WERI-Rb-1 (cell line): ENCODE results near the gene ANO1.

Source experiments
- DNase-seq: peaks from one replicate; pipeline ENCODE4 v3.0.0-alpha.2; 2020
- H3K27ac ChIP-seq: fragments of 250-450 bp; sonication (Bioruptor Pico); 2 replicates; pipeline ENCODE4 v1.5.1; 2020; ENCODE audit warnings: mild to moderate bottlenecking, moderate library complexity
- H3K27me3 ChIP-seq: fragments of 250-450 bp; sonication (Bioruptor Pico); 2 replicates; pipeline ENCODE4 v1.5.1; 2021; ENCODE audit warnings: mild to moderate bottlenecking, low read depth, moderate library complexity; ENCODE audit not compliant: insufficient read depth, severe bottlenecking
- H3K36me3 ChIP-seq: fragments of 250-450 bp; sonication (Bioruptor Pico); 2 replicates; pipeline ENCODE4 v1.5.1; 2020; ENCODE audit warnings: mild to moderate bottlenecking, moderate library complexity
- H3K4me3 ChIP-seq: 2 replicates; pipeline ENCODE4 v1.5.1; 2011; ENCODE audit warnings: low read depth, mild to moderate bottlenecking, control low read depth, low read length
- H3K9me3 ChIP-seq: fragments of 250-450 bp; sonication (Bioruptor Pico); 2 replicates; pipeline ENCODE4 v1.5.1; 2021; ENCODE audit warnings: mild to moderate bottlenecking, moderate library complexity; ENCODE audit not compliant: severe bottlenecking
- CTCF ChIP-seq: IDR thresholded peaks from 2 replicates; pipeline ENCODE4 v1.5.1; 2011; ENCODE audit warnings: low read depth, mild to moderate bottlenecking, control low read depth, inconsistent platforms, low read length

ANO1 gene

DNA sequence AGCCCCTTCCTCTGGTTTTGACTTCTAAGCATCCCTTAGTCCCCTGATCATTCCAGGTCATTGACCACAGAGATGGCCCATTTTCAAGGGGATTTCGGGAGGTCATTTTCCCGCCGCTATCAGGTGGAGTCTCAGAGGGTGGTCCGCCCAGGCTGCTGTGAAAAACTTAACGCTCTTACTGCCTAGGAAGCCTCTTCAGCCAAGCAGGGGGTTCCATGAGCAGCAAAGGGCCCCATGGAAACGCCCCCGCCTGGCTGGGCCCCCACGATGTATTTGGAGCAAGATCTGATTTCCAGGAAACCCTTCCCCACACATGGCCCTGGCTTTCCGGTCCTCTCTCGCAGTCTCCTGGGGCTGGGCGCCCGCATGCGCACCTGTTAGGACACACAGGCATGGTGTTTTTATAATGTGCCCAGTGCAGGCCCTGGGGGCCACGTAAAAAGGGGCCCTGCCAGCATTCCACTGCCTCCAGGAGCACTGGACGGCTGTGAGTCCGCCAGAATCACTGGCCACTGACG lies 32.5 kb downstream of the ANO1 start:
- Histone ChIP-seq H3K36me3 (no peaks in the 10 kb centered on the region), H3K4me3 (no peak overlapping the region), H3K27ac (no peak overlapping the region), H3K9me3 (no peaks in the 10 kb centered on the region), H3K27me3 (no peaks in the 10 kb centered on the region)
- no peak for TF ChIP-seq CTCF
- no peak for DNase-seq

- Histone ChIP-seq H3K36me3 (no peaks in the 10 kb centered on the region), H3K27ac (peak overlapping the region; percentile 27; the same call in 1 of the 2 replicates), H3K4me3 (peak overlapping the region; percentile 7; the same call in 1 of the 2 replicates), H3K9me3 (no peaks in the 10 kb centered on the region), H3K27me3 (no peaks in the 10 kb centered on the region)
- DNase-seq, result peak; percentile 84
- TF ChIP-seq CTCF, result no peak
These were observed 33.3 kb downstream of the ANO1 start for GRCh38 chr11:70111269-70112016.

DNA sequence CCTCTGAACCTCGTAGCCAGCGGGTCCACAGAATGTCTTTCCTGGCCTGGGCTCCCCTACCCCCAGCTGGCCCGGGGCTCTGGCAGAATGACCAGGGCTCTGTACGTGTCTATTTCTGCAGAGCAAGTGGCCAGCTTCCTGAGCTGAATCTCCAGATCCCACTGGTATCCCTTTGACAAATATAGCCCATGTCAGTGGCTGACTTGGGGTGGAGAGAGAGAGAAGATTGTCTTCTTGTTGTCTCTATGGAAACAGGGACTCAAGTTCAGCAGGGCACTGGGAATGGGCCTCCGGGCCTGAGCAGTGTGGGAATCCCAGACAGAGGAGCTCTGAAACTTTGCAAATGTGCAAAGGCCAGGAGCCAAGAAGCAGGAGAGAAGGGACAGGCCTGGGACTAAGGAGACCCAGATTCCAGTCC lies 33.9 kb downstream of the ANO1 start:
- Histone ChIP-seq H3K9me3 (no peaks in the 10 kb centered on the region), H3K27me3 (no peaks in the 10 kb centered on the region), H3K36me3 (no peaks in the 10 kb centered on the region), H3K4me3 (no peak overlapping the region), H3K27ac (peak overlapping the region; percentile 27; the same call in 1 of the 2 replicates)
- DNase-seq, result no peak
- TF ChIP-seq CTCF, result no peak

- Histone ChIP-seq H3K27ac (no peak overlapping the region), H3K27me3 (no peaks in the 10 kb centered on the region), H3K9me3 (no peaks in the 10 kb centered on the region), H3K36me3 (no peaks in the 10 kb centered on the region), H3K4me3 (no peak overlapping the region)
- TF ChIP-seq CTCF, result no peak
- no peak for DNase-seq
These were observed 35.7 kb downstream of the ANO1 start for GRCh38 chr11:70113801-70114200.

DNA sequence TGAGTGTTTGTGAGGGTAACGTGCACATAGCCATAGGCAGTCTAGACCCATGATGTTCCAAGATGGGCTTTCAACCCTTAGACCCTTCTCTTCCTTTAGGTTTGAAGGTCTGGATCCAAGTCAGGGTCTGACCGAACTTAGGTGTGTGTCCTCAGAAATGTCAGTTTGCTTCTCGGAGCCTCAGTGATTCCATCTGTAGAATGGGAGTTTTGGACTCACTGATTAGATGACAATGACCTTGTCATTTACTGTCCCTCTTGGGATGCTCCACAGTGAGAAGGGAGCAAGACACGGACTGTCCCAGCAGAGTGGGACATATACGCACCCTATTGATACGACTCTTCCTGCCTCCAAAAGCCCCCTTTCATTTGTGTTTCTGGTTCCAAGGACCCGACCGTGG lies 37.7 kb downstream of the ANO1 start:
- no peak for DNase-seq
- TF ChIP-seq CTCF, result no peak
- no peaks in the 10 kb centered on the region for H3K36me3 ChIP-seq
- H3K4me3 ChIP-seq, result no peak overlapping the region
- no peaks in the 10 kb centered on the region for H3K27me3 ChIP-seq
- no peak overlapping the region for H3K27ac ChIP-seq
- H3K9me3 ChIP-seq, result no peaks in the 10 kb centered on the region
